COLO668 (cell line): ENCODE results near the gene FRMD3.
"Not testable (repeated sequence)": the region's sequence is repeated elsewhere in the genome, so short reads cannot be mapped to it uniquely, and the experiment has no call there.

Experiments used
- DNase-seq: peaks from one replicate; lab custom pipeline; 2025; ENCODE audit not compliant: unreplicated experiment; lab: John Stamatoyannopoulos, UW

FRMD3 gene

GRCh38 chr9:83403527-83404238 lies 134.5 kb downstream of the FRMD3 start:
- DNase-seq = no peak

GRCh38 chr9:83401328-83401900 lies 136.8 kb downstream of the FRMD3 start:
- DNase-seq = no peak

GRCh38 chr9:83396813-83397212 lies 141.4 kb downstream of the FRMD3 start:
- no peak for DNase-seq

GRCh38 chr9:83396342-83396741 lies 141.9 kb downstream of the FRMD3 start:
- no peak for DNase-seq

GRCh38 chr9:83392228-83392627 lies 146.0 kb downstream of the FRMD3 start:
- no peak for DNase-seq

GRCh38 chr9:83388346-83388745 lies 149.9 kb downstream of the FRMD3 start:
- no peak for DNase-seq

- DNase-seq = no peak
Measured at GRCh38 chr9:83387401-83388185, 150.6 kb downstream of the FRMD3 start.

GRCh38 chr9:83385317-83385716 lies 152.9 kb downstream of the FRMD3 start:
- no peak for DNase-seq

- DNase-seq = peak; percentile 40
Measured at GRCh38 chr9:83384214-83384613, 154.0 kb downstream of the FRMD3 start.

- DNase-seq = no peak
Measured at GRCh38 chr9:83383034-83383433, 155.2 kb downstream of the FRMD3 start.

GRCh38 chr9:83382421-83382820 lies 155.8 kb downstream of the FRMD3 start:
- DNase-seq = no peak

GRCh38 chr9:83379045-83379444 lies 159.2 kb downstream of the FRMD3 start:
- no peak for DNase-seq

GRCh38 chr9:83372957-83373356 lies 165.2 kb downstream of the FRMD3 start:
- no peak for DNase-seq

- DNase-seq = no peak
Measured at GRCh38 chr9:83367326-83367725, 170.9 kb downstream of the FRMD3 start.

GRCh38 chr9:83362341-83362995 lies 175.7 kb downstream of the FRMD3 start:
- no peak for DNase-seq

GRCh38 chr9:83359039-83359438 lies 179.2 kb downstream of the FRMD3 start:
- DNase-seq = no peak

GRCh38 chr9:83358493-83358892 lies 179.7 kb downstream of the FRMD3 start:
- DNase-seq = not testable (repeated sequence)

- no peak for DNase-seq
Measured at GRCh38 chr9:83355729-83356151, 182.5 kb downstream of the FRMD3 start.

GRCh38 chr9:83355024-83355444 lies 183.2 kb downstream of the FRMD3 start:
- no peak for DNase-seq

- DNase-seq = no peak
Measured at GRCh38 chr9:83349031-83349430, 189.2 kb downstream of the FRMD3 start.

- no peak for DNase-seq
Measured at GRCh38 chr9:83346655-83347420, 191.4 kb downstream of the FRMD3 start.
